LoVo (cell line): ENCODE data around the gene PRR36.

ENCODE experiments used
- DNase-seq: peaks from one replicate; pipeline ENCODE4 v3.0.0-alpha.2; 2016; ENCODE audit warnings: low spot score

Gene PRR36

DNA sequence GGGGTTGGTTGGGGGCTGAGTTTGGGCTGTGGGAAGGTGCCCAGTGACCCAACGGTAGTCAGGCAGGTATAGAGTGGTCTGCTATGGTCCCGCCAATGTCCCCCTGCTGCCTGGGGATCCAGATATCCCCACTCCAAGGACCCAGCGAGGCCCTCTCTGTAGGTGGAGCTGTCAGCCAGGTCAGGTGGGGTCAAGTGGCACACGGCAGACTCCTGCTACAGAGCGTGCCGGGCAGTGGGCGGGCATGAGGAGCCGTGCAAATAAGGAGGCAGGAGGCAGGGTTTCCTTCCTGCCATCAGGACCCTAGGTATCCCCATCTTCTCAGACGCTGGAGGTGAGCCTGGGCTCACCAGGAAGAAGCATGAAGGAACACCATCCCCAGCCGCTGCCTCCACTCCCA lies 29.2 kb downstream of the PRR36 start:
- no peak for DNase-seq

DNA sequence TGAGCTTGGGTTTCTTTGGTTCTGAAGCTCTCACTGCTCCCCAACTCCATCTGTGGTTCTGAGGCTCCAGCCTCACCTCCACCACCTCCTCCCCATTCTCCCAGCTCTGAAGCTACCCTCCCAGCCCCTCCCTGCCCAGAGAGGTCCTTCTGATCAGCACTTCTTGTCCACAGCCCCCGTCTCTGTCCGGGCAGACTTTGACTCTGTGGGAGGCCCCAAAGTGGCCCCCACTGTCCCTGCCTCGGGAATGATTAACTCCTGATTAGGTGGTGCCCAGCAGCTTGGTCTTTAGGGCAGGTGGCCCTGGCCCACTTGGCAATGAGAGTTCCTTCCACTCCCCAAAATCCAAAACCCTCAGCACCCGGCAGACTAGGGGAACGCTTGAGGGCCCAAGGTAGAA lies 29.8 kb downstream of the PRR36 start:
- no peak for DNase-seq

DNA sequence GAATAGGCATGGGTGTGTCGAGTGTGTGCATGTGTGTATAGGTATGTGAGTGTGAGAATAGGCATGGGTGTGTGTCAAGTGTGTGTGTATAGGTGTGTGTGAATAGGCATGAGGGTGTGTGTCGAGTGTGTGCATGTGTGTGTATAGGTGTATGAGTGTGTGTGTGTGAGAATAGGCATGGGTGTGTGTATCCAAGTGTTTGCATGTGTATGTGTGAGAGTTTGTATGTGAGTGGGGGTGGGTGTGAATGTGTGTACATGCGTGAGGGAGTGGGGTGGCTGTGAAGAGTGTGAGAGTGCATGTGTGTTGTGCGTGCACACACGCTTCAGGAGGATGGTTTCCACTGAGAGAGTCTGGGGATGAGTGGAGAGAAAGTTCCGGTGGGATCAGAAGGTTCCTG lies 30.7 kb downstream of the PRR36 start:
- DNase-seq: no peak

DNA sequence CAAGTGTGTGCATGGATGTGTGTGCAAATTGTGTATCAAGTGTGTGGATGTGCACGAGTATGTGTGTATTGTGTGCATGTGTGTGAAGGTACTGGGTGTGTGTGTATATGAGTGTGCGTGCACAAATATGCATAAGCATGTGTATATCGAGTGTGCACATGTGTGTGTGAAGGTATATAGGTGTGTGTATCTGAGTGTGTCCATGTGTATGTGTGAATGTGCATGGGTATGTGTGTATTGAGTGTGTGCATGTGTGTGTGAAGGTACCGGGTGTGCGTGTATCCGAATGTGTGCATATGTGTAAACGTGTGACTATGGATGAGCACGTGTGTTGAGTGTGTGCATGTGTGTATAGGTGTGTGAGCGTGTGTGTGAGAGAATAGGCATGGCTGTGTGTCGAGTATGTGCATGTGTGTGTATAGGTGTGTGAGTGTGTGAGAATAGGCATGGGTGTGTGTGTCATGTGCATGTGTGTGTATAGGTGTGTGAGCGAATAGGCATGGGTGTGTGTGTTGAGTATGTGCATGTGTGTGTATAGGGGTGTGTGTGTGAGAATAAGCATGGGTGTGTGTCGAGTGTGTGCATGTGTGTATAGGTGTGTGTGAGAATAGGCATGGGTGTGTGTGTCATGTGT lies 31.4 kb downstream of the PRR36 start:
- DNase-seq: no peak

DNA sequence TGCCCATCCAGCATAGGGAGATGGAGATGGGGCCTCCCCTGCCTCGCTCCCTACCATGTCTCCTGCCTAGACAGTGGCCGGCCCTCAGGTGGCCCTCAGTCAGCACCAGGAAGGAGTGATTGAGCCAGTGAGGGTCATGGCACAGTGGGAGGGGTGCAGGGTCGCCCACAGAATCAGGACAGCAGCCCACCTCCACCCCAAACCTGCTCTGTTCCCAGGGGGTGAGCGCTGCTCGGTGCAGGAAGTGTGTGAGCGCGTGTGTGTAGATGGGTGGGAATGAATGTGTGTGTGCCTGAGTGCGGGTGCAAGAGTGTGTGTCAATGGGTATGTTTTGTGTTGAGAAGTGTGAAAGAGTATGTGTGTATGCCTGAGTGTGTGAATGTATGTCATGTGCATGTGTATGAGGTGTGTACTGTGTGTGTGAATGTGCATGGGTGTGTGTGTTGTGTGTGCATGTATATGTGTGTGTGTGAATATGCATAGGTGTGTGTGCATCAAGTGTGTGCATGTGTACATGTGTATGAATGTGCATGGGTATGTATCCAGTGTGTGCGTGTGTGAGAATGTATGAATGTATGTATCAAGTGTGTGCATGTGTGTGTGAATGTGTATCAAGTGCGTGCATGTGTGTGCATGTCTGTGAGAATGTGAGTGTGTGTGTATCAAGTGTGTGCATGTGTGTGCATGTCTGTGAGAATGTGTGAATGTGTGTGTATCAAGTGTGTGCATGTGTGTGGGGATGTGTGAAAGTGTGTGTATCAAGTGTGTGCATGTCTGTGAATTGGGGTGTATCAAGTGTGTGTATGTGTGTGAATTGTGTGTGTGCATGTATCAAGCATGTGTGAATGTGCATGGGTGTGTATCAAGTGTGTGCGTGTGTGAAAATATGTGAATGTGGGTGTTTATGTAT lies 32.2 kb downstream of the PRR36 start:
- no peak for DNase-seq

DNA sequence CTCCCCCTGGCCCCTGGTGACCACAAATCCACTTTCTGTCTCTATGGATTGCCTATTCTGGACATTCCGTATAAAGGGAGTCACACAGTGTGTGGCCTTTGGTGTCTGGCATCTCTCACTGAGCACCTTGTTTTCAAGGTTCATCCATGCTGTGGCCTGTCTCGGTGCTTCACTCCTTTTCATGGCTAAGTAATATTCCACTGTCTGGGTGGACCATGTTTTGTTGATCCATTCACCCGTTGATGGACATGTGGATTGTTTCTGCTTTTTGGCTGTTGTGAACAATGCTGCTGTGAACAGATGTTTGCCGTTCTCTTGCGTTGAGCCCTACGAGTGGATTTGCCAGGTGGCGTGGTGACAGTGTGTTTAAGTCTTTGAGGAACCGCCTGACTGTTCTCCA lies 33.6 kb downstream of the PRR36 start:
- no peak for DNase-seq

DNA sequence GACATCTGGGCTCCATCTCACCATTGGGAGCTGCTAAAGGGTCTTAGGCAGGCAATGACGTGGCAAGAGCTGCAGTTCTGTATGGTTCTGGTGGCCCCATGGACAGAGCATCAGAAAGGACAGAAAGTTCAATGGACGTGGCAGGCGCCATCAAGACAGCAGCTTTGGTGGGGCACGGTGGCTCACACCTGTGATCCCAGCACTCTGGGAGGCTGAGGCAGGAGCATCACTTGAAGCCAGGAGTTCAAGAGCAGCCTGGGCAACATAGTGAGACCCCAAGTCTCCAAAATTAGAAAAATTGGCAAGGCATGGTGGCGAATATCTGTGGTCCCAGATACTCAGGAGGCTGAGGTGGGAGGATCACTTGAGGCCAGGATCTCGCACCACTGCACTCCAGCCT lies 34.7 kb downstream of the PRR36 start:
- no peak for DNase-seq

DNA sequence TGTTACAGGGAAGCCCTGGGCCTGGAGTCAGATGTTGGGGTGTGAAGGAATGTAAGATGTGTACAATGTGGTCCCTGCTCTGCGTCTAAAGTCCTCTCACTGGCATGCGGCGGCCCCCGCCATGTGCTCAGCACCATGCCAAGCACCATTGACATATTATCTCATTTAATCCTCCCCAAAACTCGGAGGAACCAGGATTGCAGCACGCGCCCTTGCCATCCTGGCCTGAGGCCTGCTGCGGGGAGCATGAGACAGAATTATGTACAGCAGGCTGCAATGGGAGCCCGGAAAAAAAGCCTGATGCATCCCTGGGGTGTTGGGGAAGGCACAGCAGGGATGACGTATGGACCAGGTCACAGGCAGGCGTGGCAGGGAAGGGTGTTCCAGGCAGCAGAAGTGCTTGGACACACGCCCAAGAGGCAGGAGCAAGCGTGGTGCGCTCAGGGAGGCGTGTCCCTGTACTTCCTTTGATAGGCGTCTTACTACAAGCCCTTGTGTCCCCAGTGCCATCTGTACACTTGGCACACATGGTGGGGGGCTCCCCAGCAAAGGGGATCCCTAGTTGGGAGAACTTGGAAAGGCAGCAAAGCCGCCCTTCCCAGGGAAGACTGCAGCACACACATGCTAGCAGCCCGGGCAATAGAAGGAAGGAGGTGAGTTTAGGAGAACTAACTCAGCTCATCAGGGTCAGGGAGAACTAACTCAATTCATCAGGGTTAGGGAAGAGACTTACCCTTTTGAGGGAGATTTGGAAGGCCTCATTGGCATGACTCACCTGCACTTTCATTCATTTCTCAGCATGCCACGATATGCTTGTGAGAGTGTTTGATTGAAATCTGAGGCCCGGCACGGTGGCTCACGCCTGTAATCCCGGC lies 40.7 kb downstream of the PRR36 start:
- peak; percentile 64 for DNase-seq

DNA sequence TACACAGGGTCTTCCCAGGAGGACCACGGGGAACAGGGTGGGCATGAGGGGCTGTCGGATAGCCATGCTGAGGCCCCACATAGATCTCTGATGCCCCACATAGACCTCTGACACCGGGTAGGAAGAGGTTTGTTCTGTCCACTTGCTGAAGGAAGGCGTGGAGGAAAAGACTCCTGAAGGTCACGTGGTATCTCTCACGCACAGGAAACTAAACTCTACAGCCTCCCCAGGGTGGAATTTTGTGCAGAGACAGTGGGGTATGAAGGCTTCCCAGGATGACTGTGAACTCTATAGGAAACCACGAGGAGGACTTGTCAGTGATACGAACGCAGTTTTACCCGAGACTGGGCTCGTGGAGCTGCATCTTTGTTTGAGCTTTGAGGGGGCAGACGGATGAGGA lies 41.4 kb downstream of the PRR36 start:
- no peak for DNase-seq

DNA sequence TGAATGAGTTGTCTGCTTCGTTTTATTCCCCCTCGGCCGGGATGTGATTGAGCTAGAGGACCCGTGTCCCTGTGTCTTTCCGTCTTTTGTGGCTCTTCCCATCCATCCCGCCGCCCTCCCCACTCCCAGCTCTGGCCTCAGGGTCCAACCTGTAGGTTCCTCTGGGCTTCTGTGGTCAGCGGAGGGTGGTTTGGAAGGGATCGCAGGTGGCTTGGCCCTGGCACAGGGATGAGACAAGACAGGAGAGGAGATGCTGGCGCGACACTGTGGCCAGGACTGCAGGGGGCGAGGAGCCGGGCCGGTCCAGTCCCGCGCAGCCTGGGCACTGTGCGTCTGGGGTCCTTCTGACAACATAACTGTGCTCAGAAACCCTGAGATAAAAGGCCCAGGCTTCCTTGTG lies 42.2 kb downstream of the PRR36 start:
- no peak for DNase-seq

DNA sequence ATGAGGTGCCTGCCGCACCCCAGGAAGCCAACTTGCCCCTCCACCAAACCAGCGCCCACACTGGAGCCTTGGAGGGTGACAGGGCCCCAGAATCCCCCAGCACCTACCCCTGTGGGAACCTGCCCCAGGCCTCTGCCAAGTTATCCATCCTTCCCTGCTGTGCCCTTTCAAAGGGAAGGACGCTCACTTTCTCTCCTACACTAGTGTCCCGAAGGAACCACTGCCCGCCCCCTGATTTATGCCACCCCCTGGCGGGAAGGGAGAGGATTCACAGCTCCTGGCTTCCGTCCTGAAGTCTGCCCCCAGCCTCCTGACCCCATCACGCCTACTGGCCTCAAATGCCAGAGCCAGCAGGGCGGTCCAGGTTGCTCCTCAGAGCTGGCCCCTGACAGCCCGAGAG lies 42.7 kb downstream of the PRR36 start:
- DNase-seq: no peak

DNA sequence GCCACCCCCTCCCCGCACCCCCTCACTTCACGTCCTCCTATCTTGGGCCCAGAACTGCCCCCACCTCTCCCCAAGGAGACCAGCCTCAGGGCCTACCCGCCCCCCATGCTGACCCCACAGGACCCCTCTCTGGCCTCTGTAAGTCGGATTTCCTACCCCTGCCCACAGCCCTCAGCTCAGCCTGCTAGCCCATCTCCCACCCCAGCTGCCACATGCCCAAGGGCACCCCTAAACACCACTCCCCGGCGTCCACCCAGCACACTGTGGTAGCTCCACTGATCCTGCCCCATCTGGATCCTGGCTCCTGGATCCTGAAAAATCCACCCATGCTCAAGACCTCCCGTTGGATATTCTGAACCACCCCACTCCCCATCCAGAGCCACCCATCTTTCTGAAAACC lies 43.4 kb downstream of the PRR36 start:
- DNase-seq: no peak

DNA sequence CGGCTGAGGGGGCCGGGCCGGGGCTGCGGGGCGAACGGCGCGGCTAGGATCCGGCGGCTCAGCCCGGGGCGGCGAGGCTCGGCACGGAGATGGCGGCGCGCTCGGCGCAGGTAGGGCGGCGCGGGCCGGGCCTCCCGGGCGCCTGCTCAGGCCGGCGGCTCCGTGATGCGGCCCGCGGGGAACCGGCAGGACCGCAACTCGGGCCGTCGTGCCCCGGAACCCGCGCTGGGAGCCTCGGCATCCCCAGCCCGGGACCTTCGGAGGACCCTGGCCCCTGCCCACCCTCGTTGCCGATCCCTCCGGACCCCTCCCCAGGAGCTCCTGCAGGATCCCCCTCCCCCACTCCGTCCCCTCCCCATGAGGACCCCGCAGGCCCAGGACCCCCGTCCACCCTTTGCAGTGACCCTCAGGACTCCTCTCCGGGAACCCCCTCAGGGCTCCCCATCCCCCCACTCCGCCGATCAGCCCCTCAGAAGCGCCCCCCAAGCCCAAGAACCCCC lies 43.9 kb downstream of the PRR36 start:
- no peak for DNase-seq

DNA sequence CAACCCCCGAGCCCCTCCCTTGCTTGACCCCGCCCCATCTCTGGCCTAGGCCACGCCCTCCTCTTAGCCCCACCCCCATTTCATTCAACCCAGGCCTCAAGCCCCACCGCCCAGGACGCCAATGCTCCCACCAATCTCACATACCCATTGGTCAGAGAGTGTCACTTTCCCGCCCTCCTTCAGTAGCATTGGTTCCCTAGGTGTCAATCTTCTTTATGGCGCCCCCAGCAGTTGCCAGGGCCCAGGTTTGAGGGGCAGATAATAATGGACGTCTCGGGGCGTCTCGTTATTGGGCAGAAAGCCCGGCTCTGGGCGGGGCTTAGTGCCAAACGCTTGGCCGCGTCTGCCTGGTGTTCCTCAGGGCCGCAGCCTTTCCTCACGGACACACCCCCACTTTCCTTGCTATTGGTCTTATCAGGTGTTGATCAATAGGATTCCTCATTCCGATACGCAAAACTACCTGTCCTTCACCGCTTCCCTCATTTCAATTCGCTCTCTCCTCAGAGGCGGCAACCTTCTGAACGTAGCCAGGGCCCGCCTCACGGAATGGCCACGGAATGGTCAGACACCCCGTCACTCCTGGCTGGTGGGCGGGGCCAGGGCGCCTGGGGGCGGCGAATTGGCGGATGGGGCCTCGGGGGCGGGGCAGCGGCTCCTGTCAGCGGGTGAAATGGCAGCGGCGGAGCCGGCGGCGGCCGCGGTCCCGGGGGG lies 44.5 kb downstream of the PRR36 start, which contains the start of gene EVI5L:
EVI5L (plus strand) TSS at position 658 of the 711 bp plus-strand sequence. CDS start 16,325 bp downstream, outside the sequence.
- DNase-seq: peak; percentile 99

DNA sequence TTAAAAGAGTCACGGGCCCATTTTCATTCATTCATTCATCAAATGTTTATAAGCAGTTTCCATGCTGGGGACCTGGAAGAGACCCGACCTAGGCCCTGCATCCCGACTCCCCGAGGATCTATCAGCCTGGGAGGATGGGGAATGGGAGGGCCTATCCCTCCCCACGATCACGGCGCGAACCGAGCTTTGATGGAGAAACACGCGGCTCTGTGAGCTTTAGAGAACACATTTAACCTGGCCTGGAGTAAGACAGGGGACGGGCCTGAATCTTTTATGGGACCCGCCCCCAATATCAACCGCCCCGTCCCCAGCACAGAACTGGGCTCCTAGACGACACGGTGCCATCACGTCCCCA lies 45.0 kb downstream of the PRR36 start:
- no peak for DNase-seq

DNA sequence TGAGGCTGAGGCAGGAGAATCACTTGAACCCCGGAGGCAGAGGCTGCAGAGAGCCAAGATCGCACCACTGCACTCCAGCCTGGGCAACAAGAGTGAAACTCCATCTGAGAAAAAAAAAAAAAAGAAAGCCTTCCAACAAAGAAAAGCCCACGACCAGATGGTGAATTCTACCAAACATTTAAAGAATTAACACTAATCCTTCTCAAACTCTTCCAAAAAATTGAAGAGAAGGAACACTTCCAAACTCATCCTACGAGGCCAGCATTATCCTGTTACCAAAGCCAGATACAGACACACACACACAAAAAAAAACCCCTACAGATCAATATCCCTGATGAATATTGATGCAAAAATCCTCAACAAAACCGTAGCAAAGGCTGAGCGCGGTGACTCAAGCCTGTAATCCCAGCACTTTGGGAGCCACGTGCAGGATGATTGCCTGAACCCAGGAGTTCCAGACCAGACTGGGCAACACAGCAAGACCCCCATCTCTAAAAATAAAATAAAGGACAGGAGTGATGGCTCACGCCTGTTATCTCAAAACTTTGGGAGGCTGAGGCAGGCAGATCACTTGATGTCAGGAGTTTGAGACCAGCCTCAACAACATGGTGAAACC lies 50.4 kb downstream of the PRR36 start:
- DNase-seq: no peak

DNA sequence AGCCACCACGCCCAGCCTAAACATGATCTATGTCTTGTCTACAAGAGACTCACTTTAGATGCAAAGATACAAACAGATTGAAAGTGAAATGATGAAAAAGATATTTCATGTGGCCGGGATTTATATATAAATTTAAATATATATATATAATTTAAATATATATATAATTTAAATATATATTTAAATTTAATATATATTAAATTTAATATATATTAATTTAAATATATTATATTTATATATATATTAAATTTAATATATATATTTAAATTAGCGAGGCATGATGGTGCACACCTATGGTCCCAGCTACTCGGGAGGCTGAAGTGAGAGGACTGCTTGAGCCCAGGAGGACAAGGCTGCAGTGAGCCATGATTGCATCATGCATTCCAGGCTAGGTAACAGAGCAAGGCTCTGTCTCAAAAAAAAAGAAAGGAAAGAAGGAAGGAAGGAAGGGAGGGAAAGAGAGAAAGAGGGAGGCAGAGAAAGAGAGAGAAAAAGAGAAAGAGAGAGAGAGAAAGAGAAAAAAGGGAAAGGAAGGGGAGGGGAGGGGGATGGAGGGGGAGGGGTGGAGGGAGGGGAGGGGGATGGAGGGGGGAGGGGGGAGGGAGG lies 51.2 kb downstream of the PRR36 start:
- no peak for DNase-seq

DNA sequence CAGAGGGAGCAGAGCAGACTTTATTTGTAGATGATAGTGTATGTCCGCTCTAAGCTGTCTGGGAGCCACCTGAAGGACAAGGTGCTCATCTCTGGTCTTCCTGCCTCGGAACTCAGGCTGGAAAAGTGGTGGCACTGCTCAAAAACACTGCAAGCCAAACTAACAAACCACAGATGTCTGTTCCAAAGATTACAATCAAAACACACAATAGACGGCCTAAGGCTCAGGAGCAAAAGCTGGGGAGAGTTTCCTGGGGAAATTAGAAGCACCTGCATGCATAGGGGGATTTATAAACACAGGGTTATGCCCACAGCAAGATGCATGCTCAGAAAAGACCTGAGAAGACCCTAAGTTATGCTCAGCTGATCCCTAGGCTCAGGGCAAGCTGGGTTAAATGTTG lies 53.6 kb downstream of the PRR36 start:
- DNase-seq: no peak

DNA sequence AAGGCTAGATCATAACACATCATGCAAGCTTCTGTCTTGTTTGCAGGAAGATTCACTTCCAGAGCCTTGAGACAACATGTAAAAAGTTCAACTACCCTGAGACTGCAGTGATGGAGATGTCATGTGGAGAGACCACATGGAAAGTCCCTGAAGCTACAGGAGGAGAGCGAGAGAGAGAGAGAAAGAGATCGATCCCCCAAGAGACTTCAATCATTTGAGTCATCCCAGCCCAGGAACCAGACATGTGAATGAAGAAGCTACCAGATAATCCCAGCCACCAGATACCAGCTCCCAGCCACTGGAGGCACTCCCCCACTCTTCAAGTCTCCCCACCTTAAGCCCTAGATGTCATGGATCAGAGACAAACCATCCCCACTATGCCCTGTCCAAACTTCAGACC lies 54.9 kb downstream of the PRR36 start:
- no peak for DNase-seq

DNA sequence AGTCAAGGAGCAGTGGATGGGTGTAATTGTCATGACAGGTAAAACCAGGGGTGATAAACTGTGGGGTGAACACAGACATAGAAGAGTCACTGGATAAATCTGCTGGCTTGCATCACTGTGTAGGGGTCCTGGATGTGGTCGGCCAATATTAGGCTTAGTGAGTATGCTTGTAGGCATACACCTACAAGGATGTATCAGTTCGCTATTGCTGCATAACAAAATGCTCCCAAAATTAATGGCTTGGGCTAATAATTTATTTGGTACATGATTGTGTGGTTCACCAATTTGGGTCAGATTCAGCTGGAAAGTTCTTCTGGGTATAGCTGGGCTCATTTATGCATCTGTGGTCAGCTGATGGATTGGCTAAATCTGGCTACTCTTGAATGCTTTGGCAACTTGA lies 55.4 kb downstream of the PRR36 start:
- no peak for DNase-seq
